OCI-LY7 (cell line): ENCODE results near the gene TNKS1BP1. TPM values are rescaled to one million over a fixed set of nuclear protein-coding genes. Genes with fewer than 3 reads are reported as not detected.

ENCODE experiments used
- BruUV-seq: library from RNA; stranded (reverse); fragments of 400-500 nt; replicated peaks from 2 replicates; lab custom pipeline; 2021; lab: Mats Ljungman, UMichigan
- CTCF ChIA-PET: fragments of 300-600 bp; sonication (Branson Sonifier 250); formaldehyde crosslinking; loops from one replicate; lab custom pipeline; 2022; ENCODE audit warnings: antibody characterized with exemption; ENCODE audit not compliant: unreplicated experiment; lab: Charles Lee
- POLR2A ChIA-PET: fragments of 300-600 bp; sonication (Branson Sonifier 250); formaldehyde crosslinking; loops from one replicate; lab custom pipeline; 2022; ENCODE audit warnings: antibody characterized with exemption; lab: Charles Lee
- DNase-seq: peaks from one replicate; pipeline ENCODE4 v3.0.0-alpha.2; 2015; ENCODE audit warnings: low spot score
- H2AFZ ChIP-seq: fragments of 200-600 bp; sonication (generic), shearing (Covaris generic); 2 replicates; pipeline ENCODE4 v1.6.1; 2014; ENCODE audit warnings: mild to moderate bottlenecking, antibody characterized with exemption, low read length, moderate library complexity
- H3K27ac ChIP-seq: fragments of 200-600 bp; sonication (generic); 2 replicates; pipeline ENCODE4 v1.5.1; 2014; ENCODE audit warnings: mixed run types, low read depth, mild to moderate bottlenecking, moderate library complexity, low read length, inconsistent platforms; ENCODE audit not compliant: poor library complexity, severe bottlenecking
- H3K36me3 ChIP-seq: fragments of 200-600 bp; sonication (generic); 2 replicates; pipeline ENCODE4 v1.6.1; 2014; ENCODE audit warnings: mild to moderate bottlenecking, antibody characterized with exemption, low read length, moderate library complexity, mixed read lengths; ENCODE audit not compliant: insufficient read depth
- H3K4me1 ChIP-seq: fragments of 200-600 bp; sonication (generic); 2 replicates; pipeline ENCODE4 v1.5.1; 2014; ENCODE audit warnings: mild to moderate bottlenecking, low read length; ENCODE audit not compliant: insufficient read depth, poor library complexity, severe bottlenecking
- H3K4me2 ChIP-seq: fragments of 200-600 bp; sonication (generic); 2 replicates; pipeline ENCODE4 v1.6.1; 2014; ENCODE audit warnings: mild to moderate bottlenecking, low read length
- H3K4me3 ChIP-seq: fragments of 200-600 bp; sonication (generic); 2 replicates; pipeline ENCODE4 v1.5.1; 2014; ENCODE audit warnings: mild to moderate bottlenecking, low read depth, low read length; ENCODE audit not compliant: poor library complexity, severe bottlenecking
- H3K79me2 ChIP-seq: fragments of 200-600 bp; sonication (generic); 2 replicates; pipeline ENCODE4 v1.6.1; 2016; ENCODE audit warnings: low read depth, mild to moderate bottlenecking, low read length, moderate library complexity, mixed read lengths; ENCODE audit not compliant: insufficient read depth
- H3K9me2 ChIP-seq: fragments of 200-600 bp; sonication (generic); 2 replicates; pipeline ENCODE4 v1.6.1; 2016; ENCODE audit warnings: mild to moderate bottlenecking, low read length, mixed read lengths; ENCODE audit not compliant: insufficient read depth
- H3K9me3 ChIP-seq: fragments of 200-600 bp; sonication (generic); 2 replicates; pipeline ENCODE4 v1.6.1; 2014; ENCODE audit warnings: mild to moderate bottlenecking, mixed run types, low read length, mixed read lengths
- H4K20me1 ChIP-seq: fragments of 200-600 bp; sonication (generic); 2 replicates; pipeline ENCODE4 v1.6.1; 2014; ENCODE audit warnings: mild to moderate bottlenecking, antibody characterized with exemption, low read length, moderate library complexity, mixed read lengths; ENCODE audit not compliant: insufficient read depth
- CTCF ChIP-seq: fragments of 200-600 bp; sonication (generic); conservative IDR thresholded peaks from 2 replicates; pipeline ENCODE4 v1.5.1; 2014; ENCODE audit warnings: mild to moderate bottlenecking, antibody characterized with exemption, low read length, moderate library complexity, mixed read lengths
- EZH2phosphoT487 ChIP-seq: fragments of 200-600 bp; sonication (generic); IDR thresholded peaks from 2 replicates; pipeline ENCODE4 v1.6.1; 2018; ENCODE audit warnings: low read depth, borderline replicate concordance, mild to moderate bottlenecking, mixed run types, antibody characterized with exemption, low read length, moderate library complexity, mixed read lengths
- intact Hi-C: fragments of 100-400 bp; cut with micrococcal nuclease; formaldehyde crosslinking; loops from one replicate; pipeline ENCODE4 v1.10.0; 2022; ENCODE audit not compliant: unreplicated experiment
- total RNA-seq, 2 experiments: library from RNA; depleted of rRNA in 1 of 2; stranded (reverse); fragments of >200 nt in 1 of 2; shearing (Covaris generic) in 1 of 2; gene quantifications; 2 replicates each; pipeline ENCODE4 v1.2.3, GENCODE V29; 2014 to 2022

The TNKS1BP1 gene
- total RNA-seq, 2 experiments from 2014 or later = 5.3 to 16.4 TPM

GRCh38 chr11:57313788-57314135, 11.0 kb downstream of the TNKS1BP1 start:
- H3K9me3 ChIP-seq = no peaks in the 10 kb centered on the region
- TF ChIP-seq EZH2phosphoT487 (no peak), CTCF (no peak)
- intact Hi-C loops = no loop called here
- peaks cover 12% of the 10 kb centered on the region; the same call in 1 of the 2 replicates for H3K36me3 ChIP-seq
- BruUV-seq = no TSS peak
- no peak for DNase-seq
- H3K4me1 ChIP-seq = no peaks in the 10 kb centered on the region
- no peaks in the 10 kb centered on the region for H3K79me2 ChIP-seq
- no peak overlapping the region for H3K4me2 ChIP-seq
- H3K27ac ChIP-seq = no peak overlapping the region
- no peak overlapping the region for H2AFZ ChIP-seq
- ChIA-PET POLR2A (no interaction called here), CTCF (no interaction called here)
- H3K4me3 ChIP-seq = no peak overlapping the region
- H4K20me1 ChIP-seq = no peaks in the 10 kb centered on the region
- H3K9me2 ChIP-seq = no peaks in the 10 kb centered on the region

- H4K20me1 ChIP-seq = no peaks in the 10 kb centered on the region
- POLR2A ChIA-PET = no interaction called here
- CTCF ChIA-PET = no interaction called here
These were observed 11.5 kb downstream of the TNKS1BP1 start for GRCh38 chr11:57313071-57313787.

More at GRCh38 chr11:57313071-57313787, 11.5 kb downstream of the TNKS1BP1 start:
- intact Hi-C loops = no loop called here
- Histone ChIP-seq H3K9me3 (no peaks in the 10 kb centered on the region), H3K4me1 (no peaks in the 10 kb centered on the region), H3K27ac (no peak overlapping the region), H3K36me3 (peaks cover 12% of the 10 kb centered on the region; the same call in 1 of the 2 replicates), H3K4me2 (no peak overlapping the region), H3K79me2 (no peaks in the 10 kb centered on the region), H3K9me2 (no peaks in the 10 kb centered on the region), H3K4me3 (no peak overlapping the region), H2AFZ (no peak overlapping the region)
- no peak for DNase-seq
- BruUV-seq = no TSS peak
- TF ChIP-seq EZH2phosphoT487 (no peak), CTCF (no peak)
